Measurements from ENCODE around the gene MDH2. TPM values are rescaled to one million over a fixed set of nuclear protein-coding genes. Genes with fewer than 3 reads are reported as not detected.

MDH2 gene
- total RNA-seq, 2 experiments from 2014 or later: 66.4 to 68.3 TPM

GRCh38 chr7:76031964-76032363, 15.9 kb upstream of the MDH2 start:
- H3K4me3 Mint-ChIP-seq: no peak overlapping the region
- Histone ChIP-seq H3K27ac (ENCODE audit: low read depth in 1 of 2, low read length in 2 of 2) (no peak overlapping the region), H3K9me3 (ENCODE audit: control insufficient read depth in 1 of 2, insufficient read depth in 1 of 2, low read length in 2 of 2) (no peaks in the 10 kb centered on the region), H3K36me3 (ENCODE audit: insufficient read depth, low read length) (no peaks in the 10 kb centered on the region), H3K4me3 (ENCODE audit: low read length) (no peak overlapping the region), H3K27me3 (ENCODE audit: control insufficient read depth in 1 of 2, insufficient read depth in 2 of 2, low read length in 2 of 2) (no peaks in the 10 kb centered on the region), H3K4me1 (ENCODE audit: insufficient read depth, low read length) (no peaks in the 10 kb centered on the region)
- TF ChIP-seq CTCF (IDR thresholded peaks at IDR 0.05): no peak
- H3K9me3 Mint-ChIP-seq: no peaks in the 10 kb centered on the region
- ChIA-PET CTCF (interaction anchor here (0.7 kb wide), 2 partner anchors 156 to 231 kb away, joined by 3 read pairs; no protein-coding TSS in a partner anchor), POLR2A (no interaction called here)
- DNase-seq (no peak), ATAC-seq (ENCODE audit: poor library complexity) (no peak)
- intact Hi-C loops (cut with DNase I, micrococcal nuclease): no loop called here
- no peaks in the 10 kb centered on the region for H3K4me1 Mint-ChIP-seq (ENCODE audit: low read depth)
- H3K27ac Mint-ChIP-seq: no peak overlapping the region
- peaks cover 15% of the 10 kb centered on the region for H3K36me3 Mint-ChIP-seq (ENCODE audit: low read depth)
- H3K27me3 Mint-ChIP-seq: no peaks in the 10 kb centered on the region

- TF ChIP-seq CTCF (IDR thresholded peaks at IDR 0.05): no peak
- Histone ChIP-seq H3K36me3 (ENCODE audit: insufficient read depth, low read length) (peaks cover 4% of the 10 kb centered on the region), H3K9me3 (ENCODE audit: control insufficient read depth in 1 of 2, insufficient read depth in 1 of 2, low read length in 2 of 2) (no peaks in the 10 kb centered on the region), H3K27me3 (ENCODE audit: control insufficient read depth in 1 of 2, insufficient read depth in 2 of 2, low read length in 2 of 2) (no peaks in the 10 kb centered on the region), H3K27ac (ENCODE audit: low read depth in 1 of 2, low read length in 2 of 2) (no peak overlapping the region), H3K4me3 (ENCODE audit: low read length) (no peak overlapping the region), H3K4me1 (ENCODE audit: insufficient read depth, low read length) (no peaks in the 10 kb centered on the region)
- H3K36me3 Mint-ChIP-seq (ENCODE audit: low read depth): no peaks in the 10 kb centered on the region
- H3K27ac Mint-ChIP-seq: no peak overlapping the region
- H3K4me3 Mint-ChIP-seq: no peak overlapping the region
- peaks cover 7% of the 10 kb centered on the region for H3K4me1 Mint-ChIP-seq (ENCODE audit: low read depth)
- H3K9me3 Mint-ChIP-seq: no peaks in the 10 kb centered on the region
- ATAC-seq (ENCODE audit: poor library complexity) (no peak), DNase-seq (no peak)
- no peaks in the 10 kb centered on the region for H3K27me3 Mint-ChIP-seq
- intact Hi-C loops (cut with DNase I, micrococcal nuclease): no loop called here
- CTCF ChIA-PET: no interaction called here
- POLR2A ChIA-PET: no interaction called here
Observed at GRCh38 chr7:76037310-76037709, 10.6 kb upstream of the MDH2 start.

- peaks cover 21% of the 10 kb centered on the region for H3K4me1 Mint-ChIP-seq (ENCODE audit: low read depth)
- ATAC-seq (ENCODE audit: poor library complexity): no peak
- no peak overlapping the region for H3K4me3 Mint-ChIP-seq
- H3K4me3 ChIP-seq (ENCODE audit: low read length): no peak overlapping the region
- no peaks in the 10 kb centered on the region for H3K27me3 ChIP-seq (ENCODE audit: control insufficient read depth in 1 of 2, insufficient read depth in 2 of 2, low read length in 2 of 2)
- no peaks in the 10 kb centered on the region for H3K9me3 Mint-ChIP-seq
- H3K27ac Mint-ChIP-seq: no peak overlapping the region
- POLR2A ChIA-PET: no interaction called here
- intact Hi-C loops (cut with DNase I, micrococcal nuclease): no loop called here
- DNase-seq: no peak
- peaks cover 7% of the 10 kb centered on the region for H3K36me3 Mint-ChIP-seq (ENCODE audit: low read depth)
- H3K9me3 ChIP-seq (ENCODE audit: control insufficient read depth in 1 of 2, insufficient read depth in 1 of 2, low read length in 2 of 2): no peaks in the 10 kb centered on the region
- CTCF ChIA-PET: no interaction called here
- peaks cover 13% of the 10 kb centered on the region for H3K36me3 ChIP-seq (ENCODE audit: insufficient read depth, low read length)
- no peak for TF ChIP-seq CTCF (IDR thresholded peaks at IDR 0.05)
- no peak overlapping the region for H3K27ac ChIP-seq (ENCODE audit: low read depth in 1 of 2, low read length in 2 of 2)
- H3K4me1 ChIP-seq (ENCODE audit: insufficient read depth, low read length): peaks cover 3% of the 10 kb centered on the region
- H3K27me3 Mint-ChIP-seq: no peaks in the 10 kb centered on the region
Observed at GRCh38 chr7:76040126-76040525, 7.8 kb upstream of the MDH2 start.
